ENCODE measurements around the gene MRGPRF.

MRGPRF gene

DNA sequence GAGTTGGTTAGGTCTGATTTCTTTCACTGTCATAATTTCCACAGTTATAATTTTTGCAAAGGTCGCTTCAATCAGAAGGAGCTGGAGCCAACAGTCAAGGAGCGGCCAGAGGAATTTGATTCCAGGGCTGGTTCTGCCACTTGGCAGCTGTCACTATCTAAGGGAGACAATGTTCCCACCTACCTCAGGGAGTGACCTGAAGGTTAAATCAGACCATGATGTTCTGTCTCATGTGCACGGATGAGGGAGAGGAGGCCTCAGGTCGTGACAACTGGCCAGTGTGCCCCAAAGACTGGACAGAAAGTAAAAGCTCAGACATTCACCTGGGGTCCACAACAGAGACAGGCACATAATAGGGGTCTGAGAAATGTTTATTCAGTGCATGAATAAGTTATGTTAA is 39.8 kb downstream of the MRGPRF start:
- no peak for TF ChIP-seq CTCF (IDR thresholded peaks at IDR 0.05; ENCODE audit: extremely low read depth, missing control alignments)
- no peak for DNase-seq (ENCODE audit: low spot score)

DNA sequence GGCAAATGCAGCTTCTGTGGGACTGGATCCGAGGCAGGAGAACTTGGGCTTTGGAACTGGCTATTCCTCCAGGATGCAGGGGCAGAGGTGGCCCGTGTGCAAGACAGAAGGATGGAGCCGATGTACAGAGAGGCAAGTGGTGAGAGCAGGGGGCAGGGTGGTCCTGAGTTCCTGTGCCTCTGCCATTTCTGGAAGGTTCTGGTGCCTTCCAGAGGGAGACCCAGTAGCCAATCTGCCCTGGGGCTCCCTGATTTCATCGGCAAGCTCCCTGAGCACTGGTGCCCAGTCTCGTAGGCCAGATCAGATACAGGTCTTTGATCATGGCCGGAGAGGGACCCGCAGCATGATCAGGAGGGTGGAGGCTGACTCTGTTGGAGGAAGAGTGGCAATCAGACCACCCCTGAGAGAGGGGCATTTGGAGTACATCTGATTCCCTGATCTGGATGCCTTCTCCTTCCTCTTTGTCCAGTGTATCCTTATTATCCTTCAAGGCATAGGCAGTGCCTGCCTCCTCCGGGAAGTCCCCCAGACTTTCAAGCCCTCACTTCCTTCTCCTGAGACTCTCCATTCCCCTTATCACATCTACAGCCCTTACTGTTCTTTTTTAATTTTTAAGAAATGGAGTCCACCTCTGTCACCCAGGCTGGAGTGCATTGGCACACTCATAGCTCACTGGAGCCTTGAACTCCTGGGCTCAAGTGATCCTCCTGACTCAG is 42.0 kb downstream of the MRGPRF start:
- DNase-seq (ENCODE audit: low spot score): no peak
- no peak for TF ChIP-seq CTCF (IDR thresholded peaks at IDR 0.05; ENCODE audit: extremely low read depth, missing control alignments)

DNA sequence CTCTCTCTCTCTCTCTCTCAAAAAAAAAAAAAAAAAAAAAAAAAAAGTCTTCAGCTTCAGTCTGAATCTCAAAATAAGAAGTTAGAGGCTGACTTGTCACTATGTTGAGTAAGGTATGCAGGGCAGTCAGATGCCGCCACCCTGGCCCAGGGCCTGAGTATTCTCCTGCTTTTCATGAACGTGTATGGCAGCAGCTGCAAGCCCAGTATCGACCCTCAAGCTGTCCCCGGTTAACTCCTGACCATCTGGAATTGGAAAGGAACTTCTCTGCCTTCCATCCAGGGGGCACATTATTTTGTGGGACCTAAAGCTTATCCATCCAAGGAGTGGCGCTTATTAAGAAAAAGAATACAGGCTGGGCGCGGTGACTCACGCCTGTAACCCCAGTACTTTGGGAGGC is 43.7 kb downstream of the MRGPRF start:
- DNase-seq (ENCODE audit: low spot score): no peak
- TF ChIP-seq CTCF (IDR thresholded peaks at IDR 0.05; ENCODE audit: extremely low read depth, missing control alignments): no peak

- TF ChIP-seq CTCF (IDR thresholded peaks at IDR 0.05; ENCODE audit: extremely low read depth, missing control alignments): no peak
- no peak for DNase-seq (ENCODE audit: low spot score)
Observed at GRCh38 chr11:68968306-68969250, 44.5 kb downstream of the MRGPRF start.

DNA sequence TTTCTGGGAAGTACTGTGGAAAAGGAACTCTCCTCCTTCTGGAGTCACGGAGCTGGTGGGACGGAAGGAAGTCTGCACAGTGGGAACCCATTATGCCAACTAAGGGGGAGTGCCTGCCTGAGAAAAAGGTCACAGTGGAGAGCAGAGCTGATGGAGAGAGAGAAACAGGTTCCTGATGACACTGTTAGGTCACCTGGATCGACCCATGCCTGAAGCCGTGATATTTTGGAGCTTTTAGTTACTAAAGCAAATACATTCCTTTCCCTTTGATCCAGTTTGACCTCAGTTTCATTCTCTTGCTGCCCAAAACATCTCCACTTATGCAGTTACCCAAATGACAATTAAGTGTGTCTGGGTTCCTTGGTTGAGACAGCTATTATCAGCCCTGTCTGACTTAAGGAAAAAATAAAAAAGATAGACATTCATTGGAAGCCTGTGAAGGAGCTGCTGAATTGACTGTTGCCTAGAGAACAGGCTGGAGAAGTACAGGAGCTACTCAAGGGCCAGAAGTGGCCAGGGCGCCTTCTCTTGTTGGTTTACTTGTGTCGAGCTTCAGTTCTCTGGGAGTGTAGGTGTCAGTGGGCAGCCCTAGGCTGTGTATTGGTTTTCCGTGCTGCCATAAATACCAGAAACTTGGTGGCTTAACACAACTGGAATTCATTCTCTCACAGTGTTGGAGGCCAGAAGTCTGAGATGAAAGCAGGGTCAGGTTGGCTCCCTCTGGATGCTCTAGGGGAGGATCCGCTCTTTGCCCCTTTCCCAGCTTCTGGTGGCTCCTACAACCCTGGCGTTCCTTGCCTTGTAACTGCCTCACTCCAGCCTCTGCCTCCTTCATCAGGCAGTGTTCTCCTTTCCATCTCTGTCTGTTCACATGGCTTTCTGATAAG is 45.9 kb downstream of the MRGPRF start:
- TF ChIP-seq CTCF (IDR thresholded peaks at IDR 0.05; ENCODE audit: extremely low read depth, missing control alignments): no peak
- no peak for DNase-seq (ENCODE audit: low spot score)

DNA sequence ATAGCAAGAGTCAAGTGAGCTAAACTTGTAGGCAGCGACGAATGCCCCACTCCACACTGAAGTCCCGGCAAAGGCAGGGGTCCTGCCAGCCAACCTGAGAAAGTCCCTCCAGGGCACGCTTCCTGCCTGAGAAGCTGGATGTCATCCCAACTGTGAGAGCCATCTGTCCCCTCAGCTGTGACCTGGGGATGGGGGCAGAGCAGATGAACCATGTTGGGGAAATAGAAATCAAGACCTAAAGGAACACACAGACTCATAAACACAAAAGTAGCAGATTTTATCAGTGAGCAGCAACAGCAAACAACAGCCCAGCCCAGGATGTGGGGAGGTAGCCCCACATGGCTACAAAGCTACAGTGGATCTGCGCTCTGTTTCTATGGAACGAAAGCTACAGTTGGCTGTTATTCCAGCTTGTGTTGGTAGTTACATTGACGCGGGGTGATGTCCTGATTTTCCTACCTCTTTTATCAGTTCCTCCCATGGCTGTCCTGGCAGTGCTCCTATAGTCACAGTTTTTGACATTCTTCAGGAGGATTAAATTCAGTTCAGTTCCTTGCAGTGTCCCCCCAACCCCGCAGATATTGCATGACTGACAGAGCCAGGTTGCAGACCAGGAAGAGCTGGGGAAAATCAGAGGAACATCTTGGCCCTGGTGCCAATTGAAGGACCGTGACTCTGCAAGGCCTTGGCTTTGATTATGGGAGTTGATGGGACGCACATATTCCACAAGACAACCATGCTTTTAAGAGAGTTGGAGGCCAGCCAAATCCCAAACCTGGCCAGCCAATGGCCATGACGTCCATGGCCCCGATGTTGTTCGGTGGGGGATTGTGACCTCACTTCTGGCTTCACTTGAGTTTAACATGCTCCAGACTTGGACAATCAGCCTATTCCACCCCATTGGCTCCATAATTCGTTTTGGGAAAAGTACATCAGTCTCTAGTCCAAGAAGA is 46.9 kb downstream of the MRGPRF start:
- no peak for DNase-seq (ENCODE audit: low spot score)
- no peak for TF ChIP-seq CTCF (IDR thresholded peaks at IDR 0.05; ENCODE audit: extremely low read depth, missing control alignments)

All from GM20000 (cell line).